ENCODE measurements around the gene DENND5A. TPM values are rescaled to one million over a fixed set of nuclear protein-coding genes. Genes with fewer than 3 reads are reported as not detected.
A peak's percentile ranks its signal among the peaks of the same experiment; 100 is the strongest.
"Not testable (repeated sequence)": the region's sequence is repeated elsewhere in the genome, so short reads cannot be mapped to it uniquely, and the experiment has no call there.

The DENND5A gene
- total RNA-seq, 4 donors from 2014 or later, result 103 to 135 (median 108) TPM

GRCh38 chr11:9231848-9232177 is 33.3 kb downstream of the DENND5A start:
- TF ChIP-seq POLR2AphosphoS5 (IDR thresholded peaks at IDR 0.05) (no peak), CTCF (IDR thresholded peaks at IDR 0.05) (no peak), POLR2A (IDR thresholded peaks at IDR 0.05; ENCODE audit: low read depth) (no peak), EP300 (IDR thresholded peaks at IDR 0.05) (no peak)
- WGBS, result 0% methylated on average over 1 of the region's 1 CpG
- intact Hi-C loops (cut with DNase I), result no loop called here
- H3K4me3 ChIP-seq, result peak overlapping the region; percentile 33 to 42 (median 38)
- H3K36me3 ChIP-seq, result no peaks in the 10 kb centered on the region
- H3K9me3 ChIP-seq, result no peaks in the 10 kb centered on the region
- peak overlapping the region; percentile 61 to 76 (median 71) for H3K27ac ChIP-seq (replicated peaks in 1 of 4)
- no peak for DNase-seq (ENCODE audit: extremely low spot score)
- H3K27me3 ChIP-seq, result no peaks in the 10 kb centered on the region
- peaks cover 32 to 51% (median 45%) of the 10 kb centered on the region in 4 donors for H3K4me1 ChIP-seq

GRCh38 chr11:9230296-9230695 is 34.9 kb downstream of the DENND5A start:
- Histone ChIP-seq H3K36me3 (no peaks in the 10 kb centered on the region), H3K9me3 (no peaks in the 10 kb centered on the region), H3K4me1 (peaks cover 32 to 51% (median 42%) of the 10 kb centered on the region in 4 donors), H3K27me3 (no peaks in the 10 kb centered on the region), H3K4me3 (no peak overlapping the region), H3K27ac (replicated peaks in 1 of 4) (no peak overlapping the region)
- 91% methylated on average over 3 of the region's 3 CpGs for WGBS
- no peak for DNase-seq (ENCODE audit: extremely low spot score)
- no peak for TF ChIP-seq CTCF (IDR thresholded peaks at IDR 0.05)
- TF ChIP-seq POLR2AphosphoS5 (IDR thresholded peaks at IDR 0.05), result no peak
- intact Hi-C loops (cut with DNase I), result no loop called here

GRCh38 chr11:9228091-9228490 is 37.1 kb downstream of the DENND5A start:
- no peaks in the 10 kb centered on the region for H3K9me3 ChIP-seq
- no peak overlapping the region for H3K27ac ChIP-seq (replicated peaks in 1 of 4)
- no peaks in the 10 kb centered on the region for H3K36me3 ChIP-seq
- intact Hi-C loops (cut with DNase I), result no loop called here
- no peaks in the 10 kb centered on the region for H3K27me3 ChIP-seq
- TF ChIP-seq EP300 (IDR thresholded peaks at IDR 0.05), result no peak
- TF ChIP-seq CTCF (IDR thresholded peaks at IDR 0.05), result no peak
- TF ChIP-seq POLR2A (IDR thresholded peaks at IDR 0.05; ENCODE audit: low read depth), result no peak
- no peak for TF ChIP-seq POLR2AphosphoS5 (IDR thresholded peaks at IDR 0.05)
- WGBS, result 91% methylated on average over 5 of the region's 5 CpGs
- no peak for DNase-seq (ENCODE audit: extremely low spot score)
- no peak overlapping the region for H3K4me3 ChIP-seq
- peaks cover 28 to 51% (median 44%) of the 10 kb centered on the region in 4 donors for H3K4me1 ChIP-seq

- no peaks in the 10 kb centered on the region for H3K27me3 ChIP-seq
- no peak overlapping the region for H3K27ac ChIP-seq (replicated peaks in 1 of 4)
- no peaks in the 10 kb centered on the region for H3K36me3 ChIP-seq
- peaks cover 21 to 35% (median 29%) of the 10 kb centered on the region in 4 donors for H3K4me1 ChIP-seq
- no peaks in the 10 kb centered on the region for H3K9me3 ChIP-seq
- intact Hi-C loops (cut with DNase I), result no loop called here
- TF ChIP-seq POLR2AphosphoS5 (IDR thresholded peaks at IDR 0.05), result no peak
- TF ChIP-seq POLR2A (IDR thresholded peaks at IDR 0.05; ENCODE audit: low read depth), result no peak
- no peak for TF ChIP-seq CTCF (IDR thresholded peaks at IDR 0.05)
- TF ChIP-seq EP300 (IDR thresholded peaks at IDR 0.05), result no peak
- H3K4me3 ChIP-seq, result no peak overlapping the region
- DNase-seq (ENCODE audit: extremely low spot score), result no peak
- WGBS, result 100% methylated on average over 1 of the region's 1 CpG
Measured at GRCh38 chr11:9225748-9226298, 39.3 kb downstream of the DENND5A start.

GRCh38 chr11:9222654-9223053 is 42.5 kb downstream of the DENND5A start:
- Histone ChIP-seq H3K27me3 (no peaks in the 10 kb centered on the region), H3K4me3 (no peak overlapping the region), H3K4me1 (peaks cover 19 to 34% (median 25%) of the 10 kb centered on the region in 4 donors), H3K9me3 (no peaks in the 10 kb centered on the region), H3K27ac (replicated peaks in 1 of 4) (no peak overlapping the region), H3K36me3 (no peaks in the 10 kb centered on the region)
- 70% methylated on average over 3 of the region's 3 CpGs for WGBS
- TF ChIP-seq CTCF (IDR thresholded peaks at IDR 0.05) (no peak), POLR2AphosphoS5 (IDR thresholded peaks at IDR 0.05) (no peak), EP300 (IDR thresholded peaks at IDR 0.05) (no peak), POLR2A (IDR thresholded peaks at IDR 0.05; ENCODE audit: low read depth) (no peak)
- intact Hi-C loops (cut with DNase I), result no loop called here
- DNase-seq (ENCODE audit: extremely low spot score), result no peak

GRCh38 chr11:9220853-9221252 is 44.3 kb downstream of the DENND5A start:
- H3K27ac ChIP-seq (replicated peaks in 1 of 4); H3K36me3 ChIP-seq; H3K4me3 ChIP-seq; H3K9me3 ChIP-seq; H3K27me3 ChIP-seq; DNase-seq (ENCODE audit: extremely low spot score); intact Hi-C loops (cut with DNase I): not testable (repeated sequence)
- WGBS, result 95% methylated on average over 9 of the region's 9 CpGs
- peaks cover 16 to 37% (median 25%) of the 10 kb centered on the region in 4 donors for H3K4me1 ChIP-seq

Data from esophagus muscularis mucosa (tissue), 4 donors.